K562 (cell line): ENCODE data around the gene MYH7B. TPM values are rescaled to one million over a fixed set of nuclear protein-coding genes. Genes with fewer than 3 reads are reported as not detected.

Experiments
- ATF4 ChIP-seq: fragments of 450-650 bp; formaldehyde crosslinking; IDR thresholded peaks from 2 replicates; pipeline ENCODE4 v1.4.0; 2022; ENCODE audit warnings: mild to moderate bottlenecking, moderate library complexity
- CREBBP ChIP-seq: IDR thresholded peaks from one replicate; pipeline ENCODE4 v1.6.1; 2012; ENCODE audit warnings: low read depth, mild to moderate bottlenecking, control low read depth, inconsistent platforms, low read length
- FOXJ3 ChIP-seq: sonication (generic); formaldehyde crosslinking; IDR thresholded peaks from 2 replicates; pipeline ENCODE4 v1.4.0; 2020; ENCODE audit warnings: mild to moderate bottlenecking, missing genetic modification reagents
- MAFG ChIP-seq: fragments of 450-650 bp; conservative IDR thresholded peaks from 2 replicates; pipeline ENCODE4 v1.6.1; 2016; ENCODE audit warnings: missing genetic modification characterization, missing compliant biosample characterization
- NEUROD1 ChIP-seq: fragments of 150-350 bp; IDR thresholded peaks from 2 replicates; pipeline ENCODE4 v1.6.1; 2014; ENCODE audit warnings: borderline replicate concordance, low read length, low read depth; ENCODE audit not compliant: partially characterized antibody
- POLR3A ChIP-seq: IDR thresholded peaks from 2 replicates; pipeline ENCODE4 v1.6.1; 2011; ENCODE audit warnings: borderline replicate concordance, mild to moderate bottlenecking, moderate library complexity; ENCODE audit not compliant: insufficient read length, insufficient read depth; ENCODE audit errors: extremely low read depth
- RFX7 ChIP-seq: fragments of 250-450 bp; sonication (Bioruptor Pico); IDR thresholded peaks from 2 replicates; pipeline ENCODE4 v1.5.1; 2021; ENCODE audit warnings: mild to moderate bottlenecking
- SRF ChIP-seq, 2 experiments: fragments of 250-450, 450-650 bp in 1 of 2; sonication (Bioruptor Pico) in 1 of 2; sonication (generic) in 1 of 2; formaldehyde crosslinking; IDR thresholded peaks; 2 replicates each; pipeline versions ENCODE4 v1.5.0 to v1.5.1; 2020 to 2022; ENCODE audit warnings: mild to moderate bottlenecking in 1 of 2, missing genetic modification reagents in 1 of 2
- TGIF2 ChIP-seq: sonication (generic); formaldehyde crosslinking; IDR thresholded peaks from 2 replicates; pipeline ENCODE4 v1.8.1; 2022; ENCODE audit warnings: mild to moderate bottlenecking, missing genetic modification reagents, moderate library complexity
- ZKSCAN1 ChIP-seq: fragments of 150-350 bp; IDR thresholded peaks from 2 replicates; pipeline ENCODE4 v1.6.1; 2016; ENCODE audit warnings: low read depth, low read length
- ZNF217 ChIP-seq: sonication (generic); formaldehyde crosslinking; IDR thresholded peaks from 2 replicates; pipeline ENCODE4 v1.8.0; 2022; ENCODE audit warnings: mild to moderate bottlenecking, missing genetic modification reagents
- ZNF24 ChIP-seq: fragments of 450-650 bp; IDR thresholded peaks from 2 replicates; pipeline ENCODE4 v1.6.1; 2016
- polyA plus RNA-seq, 8 experiments: library from polyadenylated mRNA; depleted of rRNA in 4 of 8; stranded (reverse) in 5 of 8; unstranded in 3 of 8; fragments of >200 nt; fragmentation: Nextera tagmentation in 2 of 8; fragmentation: Illumina TruSeq in 1 of 8; extraction: Ambion mirVana in 2 of 8; extraction: Trizol in 1 of 8; gene quantifications; 2 replicates each; pipeline versions ENCODE4 v1.2.1 to v1.2.3, GENCODE V29; 2011 to 2014; ENCODE audit warnings: inconsistent platforms in 1 of 8, missing spikeins in 1 of 8
- total RNA-seq, 7 experiments: library from RNA; depleted of rRNA in 6 of 7; stranded (reverse); fragments of >200 nt in 6 of 7; fragmentation: Illumina TruSeq in 2 of 7; extraction: Trizol in 2 of 7; gene quantifications; 2 replicates each; pipeline versions ENCODE4 v1.2.1 to v1.2.3, GENCODE V29; 2011 to 2021; ENCODE audit warnings: low replicate concordance in 1 of 7

MYH7B gene
- total and polyA plus RNA-seq, 9 of the 15 experiments (the other 6 are each of a cell fraction or from before 2014, with no cell fraction given) = 0.07 to 0.34 (median 0.13) TPM; not detected in 3

- TF ChIP-seq CREBBP (no peak), POLR3A (no peak), NEUROD1 (no peak), SRF (CRISPR knock-in tag; IDR thresholded peaks at IDR 0.05) (no peak), ZKSCAN1 (no peak), ATF4 (CRISPR knock-in tag) (no peak), ZNF24 (no peak), FOXJ3 (CRISPR knock-in tag) (no peak), ZNF217 (no peak), MAFG (tag) (no peak), RFX7 (no peak), TGIF2 (CRISPR knock-in tag) (no peak)
These were observed 16.0 kb downstream of the MYH7B start (continued) for GRCh38 chr20:34971561-34972235.
